Prostate gland (tissue), 2 donors: Measurements from ENCODE around the gene TRMU.

ENCODE experiments used
- CTCF ChIP-seq, 4 experiments: fragments of 200-600 bp in 2 of 4; fragments of 450-650 bp in 2 of 4; sonication (generic) in 2 of 4; IDR thresholded peaks; 1 replicate in 3 of 4; 2 replicates in 1 of 4; pipeline ENCODE4 v1.5.1; 2016 to 2019; ENCODE audit warnings: antibody characterized with exemption in 4 of 4, mild to moderate bottlenecking in 2 of 4, moderate library complexity in 2 of 4
- POLR2A ChIP-seq: fragments of 450-650 bp; IDR thresholded peaks from one replicate; pipeline ENCODE4 v1.6.1; 2016; ENCODE audit warnings: antibody characterized with exemption, mild to moderate bottlenecking

DNA sequence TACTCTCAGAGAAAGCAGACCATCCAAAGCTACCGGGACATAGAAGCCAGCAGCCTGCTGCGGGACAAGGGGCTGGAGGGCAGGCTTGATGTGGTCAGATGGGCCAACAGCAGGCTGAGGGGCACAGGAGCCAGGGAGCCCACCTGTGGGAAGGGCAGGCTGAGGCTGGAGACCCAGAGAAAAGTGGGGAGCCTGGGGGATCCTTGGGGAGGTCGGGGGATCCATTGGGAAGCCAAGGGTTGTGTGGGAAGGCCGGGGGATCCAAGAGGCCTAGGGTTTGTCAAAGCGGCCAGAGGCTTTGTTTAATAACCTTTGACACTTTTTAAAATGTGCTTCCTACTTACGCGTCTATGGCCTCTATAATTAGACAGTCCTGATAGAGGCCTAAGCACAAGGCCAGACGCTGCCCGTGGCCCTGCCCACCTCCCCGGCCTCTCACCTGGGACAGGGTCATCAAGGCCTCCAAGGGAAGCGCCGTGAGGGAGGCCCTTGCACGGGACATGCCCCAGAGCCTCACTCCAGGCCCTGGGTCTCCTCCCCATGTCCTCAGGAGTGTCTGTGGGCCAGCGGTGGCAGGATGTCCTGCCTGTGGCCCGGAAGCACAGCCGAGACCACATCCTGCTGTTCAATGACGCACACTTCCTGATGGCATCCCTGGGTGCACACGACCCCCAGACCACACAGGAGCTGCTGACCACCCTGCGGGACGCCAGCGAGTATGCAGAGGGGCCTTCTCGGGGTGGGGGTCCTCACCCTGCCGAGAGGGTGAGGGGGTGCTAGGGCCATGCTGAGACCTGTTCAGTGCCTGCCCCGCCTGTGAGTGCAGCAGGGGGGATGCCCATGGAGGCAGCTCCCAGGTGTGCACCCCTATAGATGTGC lies 47.4 kb upstream of the TRMU start:
- TF ChIP-seq POLR2A: no peak
- TF ChIP-seq CTCF (IDR thresholded peaks at IDR 0.05): no peak
